HG03558 (cell line): ENCODE measurements around the gene SELENOF.

Experiments
- ATAC-seq: cut with Tn5 transposase; IDR thresholded peaks from one replicate; pipeline ENCODE4 v1.9.1; 2021; ENCODE audit warnings: moderate number of reproducible peaks; ENCODE audit not compliant: unreplicated experiment; ENCODE audit errors: extremely low read depth

SELENOF gene

DNA sequence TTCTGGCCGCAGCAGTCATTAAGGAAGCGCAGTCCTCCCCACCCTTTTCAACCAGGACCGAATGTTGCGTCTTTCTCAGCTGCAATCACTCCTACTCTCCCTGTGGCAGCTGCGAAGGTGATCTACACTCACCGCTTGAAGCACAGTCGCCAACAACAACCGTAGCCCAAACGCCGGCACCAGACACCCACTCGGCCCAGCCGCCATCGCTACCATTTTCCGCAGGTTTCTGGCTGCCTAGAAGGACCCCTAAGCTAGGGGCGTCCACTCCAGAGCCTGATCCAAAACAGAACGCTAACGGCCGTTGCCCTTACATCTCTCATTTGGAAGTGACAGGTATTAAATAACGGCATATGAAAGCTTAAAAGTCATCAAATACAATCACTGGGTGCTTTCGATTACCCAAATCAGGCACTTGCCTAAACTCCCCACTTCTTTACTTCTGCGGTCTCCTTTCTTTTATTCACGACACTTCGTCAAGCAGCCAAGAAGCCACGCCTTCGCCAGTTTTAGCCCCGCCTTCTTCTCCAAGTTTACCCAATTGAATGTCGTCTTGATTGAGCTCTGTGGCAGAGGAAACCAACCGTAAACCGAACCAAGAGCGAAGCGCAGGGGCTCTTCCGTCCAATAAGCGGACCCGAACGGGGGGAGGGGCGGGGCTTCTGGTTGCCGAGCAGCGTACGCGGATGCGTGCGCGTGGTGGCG lies at the start of gene SELENOF:
SELENOF (minus strand) TSS at position 231 of the 705 bp plus-strand sequence; CDS start at position 216, 15 bp downstream.
- ATAC-seq = peak; percentile 62

DNA sequence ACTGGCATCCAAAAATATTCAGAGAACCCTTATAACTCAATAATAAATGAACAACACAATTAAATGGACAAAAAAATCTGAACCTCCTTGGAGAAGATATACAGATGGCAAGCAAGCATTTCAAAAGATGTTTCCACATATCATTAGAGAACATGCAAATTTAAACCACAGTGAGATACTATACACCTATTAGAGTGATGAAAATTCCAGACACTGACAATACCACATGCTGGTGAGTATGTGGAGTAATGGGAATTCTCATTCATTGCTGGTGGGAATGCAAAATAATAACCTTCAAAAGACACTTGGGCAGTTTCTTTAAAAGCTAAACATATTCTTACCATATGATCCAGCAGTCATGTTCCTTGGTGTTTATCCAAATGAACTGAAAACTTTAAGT lies 46.6 kb upstream of the SELENOF start:
- no peak for ATAC-seq

DNA sequence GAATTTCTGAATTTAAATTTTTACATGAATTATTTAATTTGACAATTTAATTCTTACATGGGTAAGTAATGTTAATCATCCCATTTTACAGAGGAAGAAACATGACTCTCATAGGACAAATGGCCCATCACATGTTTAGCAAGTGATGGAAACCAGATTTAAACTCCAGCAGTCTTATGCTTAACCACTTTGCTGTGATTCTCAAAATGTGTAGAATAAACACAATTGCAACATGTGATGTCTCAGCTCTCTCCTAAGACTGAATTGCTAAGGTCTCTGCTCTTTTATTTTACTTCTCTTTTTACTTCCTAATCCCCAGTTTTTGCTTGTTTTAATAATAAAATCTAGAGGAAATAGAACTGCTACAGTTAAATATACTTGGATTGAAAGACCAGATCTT lies 43.3 kb upstream of the SELENOF start:
- no peak for ATAC-seq

DNA sequence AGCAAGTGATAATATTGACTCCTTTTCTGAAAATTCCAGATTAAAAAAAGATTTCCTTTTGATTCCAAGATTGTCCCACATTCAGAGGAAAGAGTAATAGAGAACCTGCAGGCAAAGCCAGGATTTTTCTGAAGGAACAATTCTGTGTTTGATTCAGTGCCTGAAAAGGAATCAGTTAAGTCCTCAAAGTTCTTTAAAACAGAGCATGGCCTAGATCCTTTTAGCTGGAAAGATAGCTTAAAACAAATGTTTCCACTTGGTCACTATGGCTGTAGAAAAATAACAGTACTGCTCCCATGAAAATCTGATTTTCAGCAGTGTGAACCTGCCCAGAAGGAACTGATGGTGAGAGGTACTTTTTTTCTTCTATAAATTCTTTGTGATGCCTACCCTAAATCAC lies 42.3 kb upstream of the SELENOF start:
- no peak for ATAC-seq

DNA sequence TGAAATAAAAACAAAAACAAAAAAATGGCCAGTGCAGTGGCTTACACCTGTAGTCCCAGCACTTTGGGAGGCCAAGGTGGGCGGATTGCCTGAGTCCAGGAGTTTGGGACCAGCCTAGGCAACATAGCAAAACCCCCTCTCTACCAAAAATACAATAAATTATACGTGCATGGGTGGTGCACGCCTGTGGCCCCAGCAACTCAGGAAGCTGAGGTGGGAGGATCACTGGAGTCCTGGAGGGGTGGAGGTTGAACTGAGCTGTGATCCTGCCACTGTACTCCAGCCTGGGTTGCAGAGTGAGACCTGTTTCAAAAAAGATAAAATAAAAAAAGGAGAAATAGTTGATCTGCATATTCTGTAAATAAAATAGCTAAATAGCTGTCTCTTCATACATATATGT lies 41.8 kb upstream of the SELENOF start:
- ATAC-seq = no peak

DNA sequence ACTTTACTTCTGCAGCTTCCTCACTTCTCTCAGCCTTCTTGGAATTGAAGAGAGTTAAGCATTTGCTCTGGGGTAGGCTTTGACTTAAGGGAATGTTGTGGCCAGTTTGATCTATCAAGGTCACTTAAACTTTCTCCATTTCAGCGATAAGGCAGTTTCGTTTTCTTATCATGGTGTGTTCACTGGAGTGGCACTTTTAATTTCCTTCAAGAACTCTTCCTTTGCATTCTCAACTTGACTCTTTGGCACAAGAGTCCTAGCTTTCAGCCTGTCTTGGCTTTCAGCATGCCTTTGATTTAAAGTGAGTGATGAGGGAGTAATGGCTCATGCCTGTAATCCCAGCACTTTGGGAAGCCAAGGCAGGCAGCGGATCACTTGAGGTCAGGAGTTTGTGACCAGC lies 39.2 kb upstream of the SELENOF start:
- no peak for ATAC-seq

DNA sequence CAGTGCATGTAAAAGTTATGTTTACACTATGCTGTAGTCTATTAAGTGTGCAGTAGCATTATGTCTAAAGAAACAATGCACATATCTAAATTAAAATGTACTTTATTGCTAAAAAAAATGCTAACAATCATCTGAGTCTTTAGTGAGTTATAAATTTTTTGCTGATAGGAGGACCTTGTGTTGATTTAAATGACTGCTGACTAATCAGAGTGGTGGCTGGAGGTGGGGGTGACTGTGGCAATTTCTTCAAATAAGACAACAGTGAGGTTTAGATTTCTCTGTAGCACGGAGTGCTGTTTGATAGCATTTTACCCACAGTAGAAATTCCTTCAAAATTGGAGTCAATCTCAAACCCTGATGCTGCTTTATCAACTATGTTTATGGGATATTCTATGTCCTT lies 37.5 kb upstream of the SELENOF start:
- no peak for ATAC-seq

DNA sequence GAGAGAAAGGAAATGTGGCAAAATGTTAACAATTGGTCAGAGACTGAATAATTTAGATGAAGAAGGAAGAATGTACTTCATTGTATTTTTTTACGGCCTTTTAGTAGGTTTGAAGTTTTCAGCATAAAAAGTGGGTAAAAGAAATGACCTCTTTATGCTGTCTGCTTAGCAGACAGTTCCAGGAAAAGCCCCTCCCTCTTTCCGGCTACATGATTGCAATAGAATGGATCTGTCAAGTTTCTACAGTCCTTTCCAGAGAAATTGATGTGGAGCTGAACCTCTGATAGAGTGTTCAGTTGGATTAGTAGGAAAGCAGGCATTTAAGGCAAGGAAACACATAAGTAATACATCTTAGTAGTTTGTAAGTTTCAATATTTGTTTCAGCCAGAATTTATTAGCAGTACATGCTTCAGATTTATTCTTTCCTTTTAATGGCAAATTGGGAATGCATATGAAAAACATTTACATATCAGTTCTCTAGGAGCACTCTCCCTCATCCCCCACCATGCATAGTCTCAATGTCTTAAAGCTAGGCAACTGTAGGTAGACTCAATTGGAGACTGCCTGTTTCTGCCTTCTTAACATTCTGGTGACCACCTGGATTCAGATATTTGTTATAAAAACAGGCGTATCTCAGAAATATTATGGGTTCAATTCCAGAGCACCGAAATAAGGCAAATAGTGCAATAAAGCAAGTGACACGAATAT lies 36.9 kb upstream of the SELENOF start:
- ATAC-seq = no peak

DNA sequence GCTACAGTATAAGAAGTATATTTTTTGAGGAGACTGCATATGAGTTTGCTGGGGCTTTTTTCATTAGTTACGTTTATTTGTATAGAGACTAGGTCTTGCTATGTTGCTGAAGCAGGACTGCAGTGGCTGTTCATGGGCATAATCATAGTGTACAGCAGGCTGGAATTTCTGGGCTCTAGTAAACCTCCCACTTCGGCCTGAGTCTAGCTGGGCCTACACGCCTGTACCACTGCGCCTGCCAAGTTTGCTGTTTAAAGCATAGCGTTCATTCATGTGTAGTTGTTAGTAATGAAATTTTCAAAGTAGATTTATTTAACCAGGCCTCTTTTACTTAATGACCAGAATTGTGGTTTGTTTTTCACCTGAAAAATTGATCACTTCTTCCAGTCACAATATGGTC lies 34.3 kb upstream of the SELENOF start:
- ATAC-seq = no peak

DNA sequence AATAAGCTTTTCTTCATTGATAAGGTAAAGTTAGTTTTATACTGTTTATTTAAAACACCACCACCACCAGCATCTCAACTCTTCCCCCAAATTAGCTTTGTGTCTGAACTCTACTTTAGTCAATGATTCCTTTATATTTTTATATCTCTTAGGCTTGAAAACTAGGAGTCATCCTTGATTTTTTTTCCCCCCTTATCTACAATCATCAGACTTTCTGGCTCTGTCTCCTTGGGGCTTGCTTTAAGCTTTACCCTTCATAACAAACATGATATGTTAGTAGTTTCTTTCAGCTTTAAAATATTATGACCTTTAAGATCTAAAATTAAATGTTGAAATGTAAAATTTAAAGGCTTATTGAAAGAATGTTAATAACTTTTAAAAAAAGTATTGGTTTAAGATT lies 28.8 kb upstream of the SELENOF start:
- no peak for ATAC-seq

DNA sequence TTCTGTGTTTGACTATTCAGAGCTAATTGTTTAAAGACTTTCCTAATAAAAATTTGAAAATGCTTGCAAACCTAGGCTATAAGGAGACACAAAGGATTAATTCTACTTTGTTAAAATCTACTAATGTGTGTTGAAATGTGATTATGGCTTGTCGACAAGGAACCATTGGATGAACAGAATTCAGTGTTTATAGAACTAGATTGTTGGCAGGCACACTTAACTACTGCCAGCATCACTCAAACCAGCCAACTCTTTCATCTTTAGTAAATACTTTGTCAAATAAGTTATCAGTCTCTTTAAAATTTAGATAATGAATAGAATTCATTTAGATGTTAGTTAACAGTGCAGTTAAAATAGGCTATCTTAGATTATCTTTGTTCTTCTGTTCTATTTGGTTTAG lies 28.1 kb upstream of the SELENOF start:
- ATAC-seq = no peak

DNA sequence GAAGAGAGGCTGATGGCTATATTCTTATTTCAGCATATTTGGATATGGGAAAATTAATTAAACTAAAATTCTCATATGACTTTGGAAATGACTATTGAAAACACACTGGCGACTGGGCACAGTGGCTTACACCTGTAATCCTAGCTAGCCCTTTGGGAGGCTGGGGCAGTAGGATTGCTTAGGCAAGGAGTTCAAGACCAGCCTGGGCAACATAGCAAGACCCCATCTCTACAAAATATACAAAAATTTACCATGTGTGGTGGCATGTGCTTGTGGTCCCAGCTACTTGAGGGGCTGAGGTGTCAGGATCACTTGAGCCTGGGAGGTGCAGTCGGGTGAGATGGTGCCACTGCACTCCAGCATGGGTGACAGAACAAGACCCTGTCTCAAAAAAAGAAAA lies 26.7 kb upstream of the SELENOF start:
- no peak for ATAC-seq

DNA sequence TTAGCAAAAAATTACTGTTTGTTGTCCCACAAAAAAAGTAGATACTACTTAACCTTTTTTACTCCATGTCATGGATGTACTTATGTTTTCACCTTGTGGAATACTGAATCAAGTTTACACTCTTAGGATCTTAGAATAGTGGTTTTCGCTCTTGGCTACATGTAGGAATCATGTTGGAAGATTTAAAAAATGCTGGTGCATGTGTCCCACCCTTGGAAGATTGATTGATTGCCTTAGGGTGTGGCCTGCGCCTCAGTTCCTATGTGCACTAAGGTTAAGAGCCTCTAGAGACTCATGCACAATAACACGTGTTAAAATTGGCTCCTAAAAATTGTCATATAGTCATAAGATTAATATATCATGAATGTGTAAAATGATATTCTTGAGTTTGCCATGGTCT lies 25.5 kb upstream of the SELENOF start:
- ATAC-seq = no peak

DNA sequence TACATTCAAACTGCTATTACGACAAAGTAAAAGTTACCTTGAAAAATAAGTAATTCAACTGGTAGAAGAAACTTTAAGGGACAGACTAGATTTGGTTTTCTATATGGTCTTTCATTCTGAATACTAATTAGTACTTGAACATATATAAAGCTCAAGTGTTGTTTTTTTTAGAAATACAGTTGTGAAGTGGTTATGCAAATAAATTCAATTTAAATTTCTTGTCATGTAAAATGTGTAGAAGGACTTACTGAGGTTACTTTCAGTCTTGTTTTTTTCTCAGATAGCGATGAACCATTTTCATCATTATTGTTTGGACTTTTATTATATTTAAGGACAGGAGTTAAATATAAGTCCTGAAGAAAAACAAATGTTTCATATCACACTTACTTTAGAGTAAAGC lies 24.9 kb upstream of the SELENOF start:
- ATAC-seq = no peak

DNA sequence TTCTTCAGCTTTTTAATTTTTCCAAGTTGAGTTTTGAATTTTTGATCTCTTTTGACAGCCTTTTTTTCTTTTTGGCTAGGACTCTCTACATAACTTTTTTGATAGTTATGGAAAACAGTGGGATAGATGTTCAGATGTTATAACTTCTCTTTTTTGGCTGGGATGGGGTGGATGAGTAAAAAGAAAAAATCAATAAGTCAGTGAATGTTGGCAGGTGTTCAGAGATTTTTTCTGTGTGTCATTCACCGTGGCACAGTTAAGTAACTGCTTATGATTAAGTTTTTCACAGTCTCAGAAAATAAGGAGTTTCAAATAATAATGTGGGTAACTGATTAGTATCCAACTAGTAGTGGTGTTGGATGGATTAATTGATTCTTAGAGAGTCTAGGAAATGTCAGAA lies 24.5 kb upstream of the SELENOF start:
- no peak for ATAC-seq

DNA sequence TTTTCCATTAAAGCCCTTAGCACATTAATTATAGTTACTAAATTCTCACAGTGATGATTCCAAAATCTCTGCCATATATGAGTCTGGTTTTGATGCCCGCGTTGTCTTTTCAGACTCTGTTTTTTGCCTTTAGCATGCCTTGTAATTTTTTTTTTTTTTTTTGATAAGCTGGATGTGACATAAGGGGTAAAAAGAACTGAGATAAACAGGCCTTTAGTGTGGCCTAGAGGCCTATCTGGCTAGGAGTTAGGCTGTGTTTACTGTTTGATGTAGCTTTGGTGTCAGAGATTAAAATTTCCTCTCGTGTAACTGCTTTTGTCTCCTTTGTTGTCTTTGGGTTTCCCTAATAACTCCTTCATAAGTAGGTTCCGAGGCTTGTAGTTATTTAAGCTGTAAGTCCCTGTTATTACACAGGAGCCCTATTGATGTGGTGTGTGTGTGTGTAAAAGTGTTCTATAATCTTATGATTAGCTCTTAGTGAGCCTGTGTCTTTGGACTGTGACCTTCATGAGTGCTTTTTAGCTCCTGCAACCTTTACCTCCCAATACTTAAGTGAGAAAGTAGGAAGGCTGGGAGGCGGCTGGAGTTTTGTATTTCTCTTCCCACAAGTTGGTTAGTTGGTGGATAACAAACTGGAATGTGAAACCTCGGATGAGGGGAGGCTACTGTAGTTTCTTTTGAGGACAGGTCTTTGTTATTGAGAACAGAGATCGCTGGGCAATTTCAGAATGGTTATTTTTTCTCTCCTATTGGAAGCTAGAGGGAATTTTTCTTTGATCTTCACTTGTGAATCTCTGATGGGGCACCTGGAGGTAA lies 19.8 kb upstream of the SELENOF start:
- ATAC-seq = no peak

DNA sequence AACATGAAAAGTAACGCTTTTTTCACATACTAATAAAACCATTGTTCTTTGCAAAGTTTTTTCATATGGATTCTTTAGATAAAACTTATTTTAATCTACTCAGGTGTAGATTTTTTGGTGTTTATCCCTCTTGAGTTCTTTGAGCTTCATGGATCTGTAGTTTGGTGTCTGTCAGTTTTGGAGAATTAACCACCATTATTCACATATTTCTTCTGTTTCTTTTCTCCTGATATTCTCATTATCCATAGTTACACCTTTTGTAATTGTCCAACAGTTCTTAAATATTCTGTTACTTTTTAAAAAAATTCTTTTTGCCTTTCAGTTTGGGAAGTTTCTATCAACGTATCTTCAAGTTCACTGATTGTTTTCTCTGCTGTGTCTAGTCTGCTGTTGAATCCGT lies 19.1 kb upstream of the SELENOF start:
- no peak for ATAC-seq

DNA sequence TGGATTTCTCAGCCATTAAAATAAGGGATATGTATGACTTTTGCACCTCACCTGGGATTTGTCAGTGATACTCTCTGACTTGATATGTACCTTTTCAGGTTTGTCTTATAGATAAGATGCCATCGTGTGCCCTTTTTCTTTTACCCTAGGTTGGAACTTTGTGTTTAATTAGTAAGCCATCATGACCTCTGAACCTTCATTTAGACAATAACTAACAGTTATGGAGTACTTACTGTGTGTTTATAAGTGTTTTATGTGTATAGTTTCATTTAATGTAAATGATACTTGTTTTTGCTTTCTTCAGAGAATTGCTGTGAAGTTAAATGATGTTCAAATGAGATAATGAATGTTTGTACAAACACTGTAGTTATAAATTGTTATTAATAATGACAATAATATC lies 14.9 kb upstream of the SELENOF start:
- ATAC-seq = no peak

DNA sequence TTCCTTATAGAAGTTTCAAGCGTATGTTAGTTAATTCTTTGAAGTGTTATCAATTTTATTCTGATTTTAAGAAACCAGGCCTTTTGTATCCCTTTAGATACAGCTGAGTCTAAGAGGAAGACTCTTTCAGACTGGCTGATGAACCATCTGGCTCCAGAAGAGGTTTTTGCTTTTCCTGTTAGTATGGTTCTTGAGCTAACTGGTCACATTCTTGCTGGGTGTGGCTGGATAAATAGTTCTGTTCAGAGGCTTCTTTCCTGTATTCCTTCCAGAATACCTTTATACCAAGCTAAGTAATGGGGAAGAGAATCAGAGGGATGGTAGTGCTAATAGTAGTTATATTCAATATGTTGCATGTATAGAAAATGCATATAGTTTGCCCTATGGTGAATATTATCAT lies 13.0 kb upstream of the SELENOF start:
- ATAC-seq = no peak

DNA sequence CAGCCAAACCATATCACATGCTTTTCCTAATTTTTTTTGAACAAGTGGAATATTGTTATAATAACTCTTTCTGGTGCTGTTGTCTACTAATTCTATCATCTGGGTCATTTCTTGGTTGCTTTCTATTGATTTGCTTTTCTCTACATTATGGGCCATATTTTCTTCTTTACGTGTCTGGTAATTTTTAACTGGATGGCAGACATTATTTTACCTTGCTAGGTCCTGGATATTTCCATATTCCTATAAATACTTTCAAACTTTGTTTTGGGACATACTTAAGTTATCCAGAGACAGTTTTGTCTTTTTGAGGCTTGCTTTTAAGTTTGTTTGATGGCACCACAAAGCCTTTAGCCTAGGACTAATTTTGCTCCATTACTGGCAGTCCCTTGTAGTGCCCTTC lies 11.8 kb upstream of the SELENOF start:
- no peak for ATAC-seq

DNA sequence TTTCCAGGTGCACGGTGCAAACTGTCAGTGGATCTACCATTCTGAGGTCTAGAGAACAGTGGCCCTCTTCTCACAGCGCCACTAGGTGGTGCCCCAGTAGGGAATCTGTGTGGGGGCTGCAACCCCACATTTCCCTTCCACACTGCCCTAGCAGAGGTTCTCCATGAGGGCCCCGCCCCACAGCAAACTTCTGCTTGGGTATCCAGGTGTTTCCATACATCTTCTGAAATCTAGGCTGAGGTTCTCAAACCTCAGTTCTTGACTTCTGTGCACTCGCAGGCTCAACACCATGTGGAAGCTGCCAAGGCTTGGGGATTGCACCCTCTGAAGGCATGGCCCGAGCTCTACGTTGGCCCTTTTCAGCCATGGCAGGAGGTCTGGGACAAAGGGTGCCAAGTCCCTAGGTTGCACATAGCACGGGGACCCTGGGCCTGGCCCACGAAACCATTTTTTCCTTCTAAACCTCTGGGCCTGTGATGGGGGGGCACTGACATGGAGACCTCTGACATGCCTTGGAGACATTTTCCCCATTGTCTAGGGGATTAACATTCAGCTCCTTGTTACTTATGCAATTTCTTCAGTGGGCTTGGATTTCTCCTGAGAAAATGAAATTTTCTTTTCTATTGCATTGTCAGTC lies 10.5 kb upstream of the SELENOF start:
- no peak for ATAC-seq
